GM19099 (cell line): ENCODE measurements around the gene KCNH8.

ENCODE experiments used
- POLR2A ChIP-seq: IDR thresholded peaks from 3 replicates; pipeline ENCODE4 v1.6.1; 2011; ENCODE audit warnings: low read depth; ENCODE audit not compliant: insufficient read length; ENCODE audit errors: extremely low read depth

The KCNH8 gene

DNA sequence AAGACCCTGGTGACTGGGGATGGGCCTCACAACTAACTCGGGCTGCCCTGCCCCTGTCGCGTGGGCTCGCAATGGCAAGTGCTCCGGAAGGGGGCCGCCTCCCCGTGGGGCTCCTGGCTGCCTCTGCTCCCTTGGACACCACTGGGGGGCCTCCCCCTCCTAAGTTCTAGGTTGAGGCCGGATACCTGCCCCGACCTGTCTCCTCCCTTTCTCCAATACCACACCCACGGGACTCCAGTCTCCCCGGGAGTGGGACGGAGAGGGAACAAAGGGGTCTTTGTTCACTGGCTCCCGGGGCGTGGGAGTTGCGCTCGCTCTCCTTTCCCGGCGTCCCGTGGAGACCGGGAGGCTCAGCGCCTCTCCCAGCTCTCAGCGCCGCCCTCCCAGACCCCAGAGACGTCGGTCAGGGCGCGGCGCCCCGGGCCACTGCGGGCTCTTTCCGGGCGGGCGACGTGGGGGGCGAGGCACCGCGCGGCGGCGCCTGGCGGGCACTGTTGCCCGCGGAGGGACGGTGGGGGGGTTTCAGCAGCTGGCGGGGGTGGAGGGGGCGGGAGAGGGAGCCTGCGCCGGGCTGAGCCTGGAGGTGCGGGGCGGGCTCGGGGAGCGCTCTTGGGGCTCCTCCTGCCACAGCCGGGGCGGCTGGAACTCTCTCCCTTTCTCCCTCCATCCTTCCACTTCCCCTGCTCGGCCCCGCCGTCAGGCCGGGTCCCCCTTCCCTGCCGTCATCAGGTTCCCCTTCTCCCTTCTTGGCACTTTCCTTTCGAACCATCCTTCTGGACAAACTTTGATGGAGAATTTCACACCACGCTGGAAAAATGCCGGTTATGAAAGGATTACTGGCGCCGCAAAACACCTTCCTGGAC lies at the start of gene KCNH8:
Gene KCNH8, plus strand, starts transcription at position 606 of the 863 bp plus-strand sequence. Its CDS starts 210 bp downstream, at position 816.
- TF ChIP-seq POLR2A = no peak

DNA sequence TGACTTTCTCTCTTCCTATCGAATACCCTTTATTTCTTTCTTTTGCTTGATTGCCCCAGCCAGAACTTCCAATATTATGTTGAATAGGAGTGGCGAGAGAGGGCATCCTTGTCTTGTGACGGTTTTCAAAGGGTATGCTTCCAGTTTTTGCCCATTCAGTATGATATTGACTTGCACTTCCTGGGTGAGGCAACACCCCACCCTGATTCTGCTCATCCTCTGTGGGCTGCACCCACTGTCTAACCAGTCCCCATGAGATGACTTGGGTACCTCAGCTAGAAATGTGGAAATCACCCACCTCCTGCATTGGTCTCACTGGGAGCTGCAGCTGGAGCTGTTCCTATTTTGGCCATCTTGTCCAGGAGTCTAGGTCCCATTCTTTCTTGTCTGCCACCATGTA lies 44.8 kb upstream of the KCNH8 start:
- no peak for TF ChIP-seq POLR2A

GRCh38 chr3:19104459-19104858 lies 43.9 kb upstream of the KCNH8 start:
- no peak for TF ChIP-seq POLR2A

GRCh38 chr3:19105826-19106225 lies 42.5 kb upstream of the KCNH8 start:
- no peak for TF ChIP-seq POLR2A

DNA sequence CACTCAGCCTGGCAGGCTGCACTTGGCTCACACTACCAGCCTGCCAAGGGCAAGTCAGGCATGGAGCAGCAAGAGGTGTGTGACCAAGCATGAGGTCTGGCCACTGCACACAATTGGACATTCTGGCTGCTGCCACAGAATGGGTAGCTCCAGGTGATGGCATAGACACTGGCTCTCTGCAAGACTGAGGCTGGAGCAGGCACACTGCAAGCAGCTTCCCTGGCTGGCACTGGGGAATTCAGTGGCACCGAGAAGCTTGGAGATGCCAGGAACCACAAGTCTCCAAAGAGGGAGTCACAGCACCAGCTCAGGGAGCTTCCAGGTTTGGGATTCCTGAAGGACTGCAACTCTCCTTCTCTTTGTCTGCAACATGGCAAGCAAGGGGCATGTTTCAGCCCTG lies 42.0 kb upstream of the KCNH8 start:
- TF ChIP-seq POLR2A = no peak

DNA sequence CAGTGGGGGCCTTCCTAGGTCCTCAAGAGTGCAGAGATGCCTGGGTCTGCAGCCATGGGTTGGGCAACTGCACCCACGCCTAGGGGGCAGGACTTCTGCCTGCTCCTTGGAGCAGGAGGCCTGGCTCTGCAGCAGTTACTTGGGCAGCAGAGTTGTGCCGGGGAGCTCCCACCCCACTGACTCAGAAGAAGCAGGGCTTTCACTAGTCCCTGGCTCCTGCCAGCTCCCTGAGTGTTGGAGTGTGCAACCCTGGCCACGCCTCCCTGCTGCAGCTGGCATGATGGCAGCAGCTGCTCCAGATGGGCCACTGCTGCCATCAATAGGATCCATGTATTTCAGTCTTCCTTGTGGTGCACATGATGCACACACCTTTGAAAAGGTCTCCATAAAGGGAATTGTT lies 40.6 kb upstream of the KCNH8 start:
- TF ChIP-seq POLR2A = no peak

GRCh38 chr3:19110335-19110895 lies 37.9 kb upstream of the KCNH8 start:
- TF ChIP-seq POLR2A = no peak

DNA sequence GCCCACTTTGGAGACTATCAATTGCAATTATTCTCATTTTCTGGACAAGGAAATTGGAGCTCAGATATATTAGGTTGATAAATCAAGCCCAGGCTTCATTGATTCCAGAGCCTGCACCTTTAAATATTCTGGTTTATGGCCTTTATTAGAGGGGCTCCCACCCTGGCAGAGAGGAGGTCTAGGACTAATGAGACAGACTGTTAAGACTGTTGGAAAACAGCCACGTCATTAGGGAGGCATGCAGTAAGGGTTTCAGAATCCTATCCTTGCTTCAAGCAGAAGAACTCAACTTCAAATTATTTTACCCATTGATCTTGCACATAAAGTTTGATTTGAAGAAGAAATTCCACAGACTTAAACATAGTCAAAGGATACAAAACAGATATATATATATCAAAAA lies 33.8 kb upstream of the KCNH8 start:
- TF ChIP-seq POLR2A = no peak

- TF ChIP-seq POLR2A = no peak
Measured at GRCh38 chr3:19116239-19116638, 32.1 kb upstream of the KCNH8 start.

GRCh38 chr3:19124752-19125151 lies 23.6 kb upstream of the KCNH8 start:
- no peak for TF ChIP-seq POLR2A

- TF ChIP-seq POLR2A = no peak
Measured at GRCh38 chr3:19139863-19140262, 8.4 kb upstream of the KCNH8 start.

- TF ChIP-seq POLR2A = no peak
Measured at GRCh38 chr3:19146685-19147650, 1.3 kb upstream of the KCNH8 start.

DNA sequence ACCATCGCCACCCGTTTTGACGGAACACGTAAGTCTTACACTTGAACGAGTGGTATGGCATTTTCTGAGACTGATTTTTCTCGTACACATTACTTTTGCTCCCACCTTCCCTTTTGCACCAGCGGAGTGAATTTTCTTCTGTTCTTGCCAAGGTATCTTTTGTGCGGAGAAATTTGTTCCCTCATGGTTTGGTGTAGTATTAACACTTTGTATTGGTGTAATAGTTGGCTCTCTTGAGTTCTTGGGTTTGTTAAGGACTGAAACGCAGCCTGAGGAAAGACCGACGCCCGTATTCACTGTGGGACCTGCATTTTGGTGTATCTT lies 420 bp downstream of the KCNH8 start:
- no peak for TF ChIP-seq POLR2A

DNA sequence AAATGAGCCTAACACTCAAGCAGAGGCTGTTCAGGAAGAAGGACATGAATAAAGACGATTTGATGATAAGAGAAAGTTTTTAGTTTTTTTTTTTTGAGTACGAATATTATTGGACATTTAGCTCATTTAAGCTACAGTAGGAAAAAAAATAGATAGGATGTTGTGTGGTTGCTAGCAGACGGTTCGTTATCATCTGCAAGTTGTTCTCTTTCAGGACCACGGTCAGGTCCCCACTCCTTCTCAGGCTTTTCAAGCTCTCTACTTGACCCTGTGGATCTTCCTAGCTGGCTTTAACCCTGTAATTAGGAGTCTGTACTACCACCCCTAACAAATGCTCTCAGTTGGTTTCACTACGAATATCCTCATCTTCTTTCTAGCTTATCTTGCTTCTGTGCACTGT lies 1.1 kb downstream of the KCNH8 start:
- TF ChIP-seq POLR2A = no peak

DNA sequence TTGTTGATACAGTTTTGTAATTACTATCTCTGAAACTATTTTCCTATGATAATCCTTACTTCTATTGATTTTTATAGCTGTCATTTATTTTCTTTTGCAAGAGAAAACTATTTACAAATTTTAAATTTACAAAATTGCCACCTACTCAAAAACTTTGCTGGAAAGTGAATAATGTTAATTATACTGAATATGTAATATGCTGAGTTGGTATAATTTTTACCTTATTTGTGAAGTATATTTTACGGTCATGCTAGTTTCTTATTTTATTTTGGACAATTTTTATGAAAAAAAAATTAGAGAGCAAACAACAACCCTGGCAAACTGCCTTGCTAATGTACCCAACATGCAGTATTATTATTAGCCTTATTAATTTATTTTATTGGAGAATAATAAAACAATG lies 2.9 kb downstream of the KCNH8 start:
- no peak for TF ChIP-seq POLR2A
